Measurements from ENCODE around the gene COMMD1.
"Not testable (repeated sequence)": the region's sequence is repeated elsewhere in the genome, so short reads cannot be mapped to it uniquely, and the experiment has no call there.

COMMD1 gene

GRCh38 chr2:61876400-61876799 lies 29.1 kb upstream of the COMMD1 start:
- TF ChIP-seq EZH2phosphoT487 (IDR thresholded peaks at IDR 0.05; ENCODE audit: borderline replicate concordance, low read length), result no peak
- TF ChIP-seq, protein P1, sequence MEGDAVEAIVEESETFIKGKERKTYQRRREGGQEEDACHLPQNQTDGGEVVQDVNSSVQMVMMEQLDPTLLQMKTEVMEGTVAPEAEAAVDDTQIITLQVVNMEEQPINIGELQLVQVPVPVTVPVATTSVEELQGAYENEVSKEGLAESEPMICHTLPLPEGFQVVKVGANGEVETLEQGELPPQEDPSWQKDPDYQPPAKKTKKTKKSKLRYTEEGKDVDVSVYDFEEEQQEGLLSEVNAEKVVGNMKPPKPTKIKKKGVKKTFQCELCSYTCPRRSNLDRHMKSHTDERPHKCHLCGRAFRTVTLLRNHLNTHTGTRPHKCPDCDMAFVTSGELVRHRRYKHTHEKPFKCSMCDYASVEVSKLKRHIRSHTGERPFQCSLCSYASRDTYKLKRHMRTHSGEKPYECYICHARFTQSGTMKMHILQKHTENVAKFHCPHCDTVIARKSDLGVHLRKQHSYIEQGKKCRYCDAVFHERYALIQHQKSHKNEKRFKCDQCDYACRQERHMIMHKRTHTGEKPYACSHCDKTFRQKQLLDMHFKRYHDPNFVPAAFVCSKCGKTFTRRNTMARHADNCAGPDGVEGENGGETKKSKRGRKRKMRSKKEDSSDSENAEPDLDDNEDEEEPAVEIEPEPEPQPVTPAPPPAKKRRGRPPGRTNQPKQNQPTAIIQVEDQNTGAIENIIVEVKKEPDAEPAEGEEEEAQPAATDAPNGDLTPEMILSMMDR (IDR thresholded peaks at IDR 0.05; ENCODE audit: low read depth, low read length, poor library complexity, severe bottlenecking), result no peak
- peaks cover 98% of the 10 kb centered on the region for H3K36me3 ChIP-seq (ENCODE audit: control insufficient read depth, low read length)
- H3K4me2 ChIP-seq (ENCODE audit: low read length), result no peak overlapping the region
- H3K27me3 ChIP-seq (ENCODE audit: control insufficient read depth, low read length), result no peaks in the 10 kb centered on the region
- peaks cover 40% of the 10 kb centered on the region for H3K79me2 ChIP-seq (ENCODE audit: control insufficient read depth, low read length)
- no peaks in the 10 kb centered on the region for H3K9me2 ChIP-seq (replicated peaks; ENCODE audit: control insufficient read depth, low read length)
- no peak overlapping the region for H3K27ac ChIP-seq (ENCODE audit: low read depth, low read length)
- no peak overlapping the region for H3K4me3 ChIP-seq (ENCODE audit: low read length)
- no peaks in the 10 kb centered on the region for H4K20me1 ChIP-seq (ENCODE audit: control insufficient read depth, insufficient read depth, low read depth, low read length)
- H3F3A ChIP-seq (ENCODE audit: control insufficient read depth, insufficient read depth), result peaks cover 24% of the 10 kb centered on the region
- no peaks in the 10 kb centered on the region for H3K4me1 ChIP-seq (ENCODE audit: control insufficient read depth, low read length)
- H3K9me3 ChIP-seq (ENCODE audit: control insufficient read depth, insufficient read depth, low read length), result no peaks in the 10 kb centered on the region

GRCh38 chr2:61877571-61878245 lies 27.8 kb upstream of the COMMD1 start:
- no peak for TF ChIP-seq EZH2phosphoT487 (IDR thresholded peaks at IDR 0.05; ENCODE audit: borderline replicate concordance, low read length)
- TF ChIP-seq, protein P1 (IDR thresholded peaks at IDR 0.05; ENCODE audit: low read depth, low read length, poor library complexity, severe bottlenecking), result no peak
- H3K36me3 ChIP-seq (ENCODE audit: control insufficient read depth, low read length), result peaks cover 99% of the 10 kb centered on the region
- no peaks in the 10 kb centered on the region for H3K9me3 ChIP-seq (ENCODE audit: control insufficient read depth, insufficient read depth, low read length)
- H3K79me2 ChIP-seq (ENCODE audit: control insufficient read depth, low read length), result peaks cover 48% of the 10 kb centered on the region
- no peaks in the 10 kb centered on the region for H3K27me3 ChIP-seq (ENCODE audit: control insufficient read depth, low read length)
- H3K27ac ChIP-seq (ENCODE audit: low read depth, low read length), result no peak overlapping the region
- no peaks in the 10 kb centered on the region for H3K4me1 ChIP-seq (ENCODE audit: control insufficient read depth, low read length)
- H4K20me1 ChIP-seq (ENCODE audit: control insufficient read depth, insufficient read depth, low read depth, low read length), result no peaks in the 10 kb centered on the region
- no peak overlapping the region for H3K4me2 ChIP-seq (ENCODE audit: low read length)
- H3K4me3 ChIP-seq (ENCODE audit: low read length), result no peak overlapping the region
- H3K9me2 ChIP-seq (replicated peaks; ENCODE audit: control insufficient read depth, low read length), result no peaks in the 10 kb centered on the region
- peaks cover 20% of the 10 kb centered on the region for H3F3A ChIP-seq (ENCODE audit: control insufficient read depth, insufficient read depth)

- no peaks in the 10 kb centered on the region for H3K9me3 ChIP-seq (ENCODE audit: control insufficient read depth, insufficient read depth, low read length)
- H3K9me2 ChIP-seq (replicated peaks; ENCODE audit: control insufficient read depth, low read length), result no peaks in the 10 kb centered on the region
- H3K4me2 ChIP-seq (ENCODE audit: low read length), result no peak overlapping the region
- H4K20me1 ChIP-seq (ENCODE audit: control insufficient read depth, insufficient read depth, low read depth, low read length), result no peaks in the 10 kb centered on the region
- TF ChIP-seq EZH2phosphoT487 (IDR thresholded peaks at IDR 0.05; ENCODE audit: borderline replicate concordance, low read length), result no peak
- TF ChIP-seq, protein P1 (IDR thresholded peaks at IDR 0.05; ENCODE audit: low read depth, low read length, poor library complexity, severe bottlenecking), result no peak
- H3K4me1 ChIP-seq (ENCODE audit: control insufficient read depth, low read length), result no peaks in the 10 kb centered on the region
- peaks cover 53% of the 10 kb centered on the region for H3K79me2 ChIP-seq (ENCODE audit: control insufficient read depth, low read length)
- H3K36me3 ChIP-seq (ENCODE audit: control insufficient read depth, low read length), result peaks cover 99% of the 10 kb centered on the region
- H3K27me3 ChIP-seq (ENCODE audit: control insufficient read depth, low read length), result no peaks in the 10 kb centered on the region
- peaks cover 14% of the 10 kb centered on the region for H3F3A ChIP-seq (ENCODE audit: control insufficient read depth, insufficient read depth)
- H3K4me3 ChIP-seq (ENCODE audit: low read length), result no peak overlapping the region
- no peak overlapping the region for H3K27ac ChIP-seq (ENCODE audit: low read depth, low read length)
Measured at GRCh38 chr2:61878761-61879160, 26.7 kb upstream of the COMMD1 start.

- peaks cover 98% of the 10 kb centered on the region for H3K36me3 ChIP-seq (ENCODE audit: control insufficient read depth, low read length)
- not testable (repeated sequence) for H4K20me1 ChIP-seq (ENCODE audit: control insufficient read depth, insufficient read depth, low read depth, low read length)
Measured at GRCh38 chr2:61879351-61879750, 26.1 kb upstream of the COMMD1 start.

More at GRCh38 chr2:61879351-61879750, 26.1 kb upstream of the COMMD1 start:
- H3K79me2 ChIP-seq (ENCODE audit: control insufficient read depth, low read length), result peaks cover 55% of the 10 kb centered on the region
- H3K27ac ChIP-seq (ENCODE audit: low read depth, low read length); H3K9me3 ChIP-seq (ENCODE audit: control insufficient read depth, insufficient read depth, low read length); H3K27me3 ChIP-seq (ENCODE audit: control insufficient read depth, low read length); H3K4me3 ChIP-seq (ENCODE audit: low read length); H3K9me2 ChIP-seq (replicated peaks; ENCODE audit: control insufficient read depth, low read length); H3K4me2 ChIP-seq (ENCODE audit: low read length); H3K4me1 ChIP-seq (ENCODE audit: control insufficient read depth, low read length): not testable (repeated sequence)
- peaks cover 14% of the 10 kb centered on the region for H3F3A ChIP-seq (ENCODE audit: control insufficient read depth, insufficient read depth)

All from DOHH2 (cell line).